B cell (primary cell): ENCODE data around the gene ZBTB40. TPM values are rescaled to one million over a fixed set of nuclear protein-coding genes. Genes with fewer than 3 reads are reported as not detected.

ENCODE experiments used
- ATAC-seq: fragments of 200-7000 bp; cut with Tn5 transposase; one replicate; pipeline ENCODE4 v1.10.0; 2021; ENCODE audit warnings: low read depth, mild to moderate bottlenecking, moderate number of reproducible peaks, moderate library complexity
- CTCF ChIA-PET: fragments of 350-600 bp; sonication (Branson Sonifier 250); formaldehyde crosslinking; loops from one replicate; lab custom pipeline; 2021; ENCODE audit warnings: antibody characterized with exemption, inconsistent platforms; lab: Charles Lee
- POLR2A ChIA-PET: fragments of 350-600 bp; sonication (Branson Sonifier 250); formaldehyde crosslinking; loops from one replicate; lab custom pipeline; 2021; ENCODE audit warnings: antibody characterized with exemption; lab: Charles Lee
- DNase-seq: peaks from one replicate; pipeline ENCODE4 v3.0.0; 2013
- H2AFZ ChIP-seq: 2 replicates; pipeline ENCODE4 v1.6.1; 2012; ENCODE audit warnings: mild to moderate bottlenecking, low read depth, low read length; ENCODE audit not compliant: insufficient read depth, poor library complexity, severe bottlenecking
- H3K27ac ChIP-seq, 2 donors: 1 replicate in 1 of 2; 2 replicates in 1 of 2; pipeline ENCODE4 v1.5.1; 2012 to 2013; ENCODE audit warnings: low read length in 2 of 2, mild to moderate bottlenecking in 2 of 2, moderate library complexity in 1 of 2
- H3K27me3 ChIP-seq, 4 experiments: fragments of 200-600 bp in 1 of 4; sonication (generic) in 1 of 4; replicated peaks in 1 of 4; 1 replicate in 2 of 4; 2 replicates in 2 of 4; pipeline versions ENCODE4 v1.6.1 to v1.7.0; 2013 to 2016; ENCODE audit warnings: low read length in 3 of 4, mild to moderate bottlenecking in 2 of 4, mixed read lengths in 1 of 4, moderate library complexity in 1 of 4; ENCODE audit not compliant: insufficient read depth in 4 of 4, control insufficient read depth in 3 of 4; ENCODE audit errors: control extremely low read depth in 1 of 4
- H3K36me3 ChIP-seq, 2 experiments: replicated peaks in 1 of 2; 1 replicate in 1 of 2; 2 replicates in 1 of 2; pipeline versions ENCODE4 v1.6.1 to v1.7.1; 2013; ENCODE audit warnings: low read length in 1 of 2; ENCODE audit not compliant: insufficient read depth in 2 of 2, control insufficient read depth in 1 of 2; ENCODE audit errors: control extremely low read depth in 1 of 2, extremely low read depth in 1 of 2
- H3K4me1 ChIP-seq, 2 donors: fragments of 200-600 bp in 1 of 2; sonication (generic) in 1 of 2; 1 replicate in 1 of 2; 2 replicates in 1 of 2; pipeline versions ENCODE4 v1.5.1 to v1.6.1; 2013 to 2017; ENCODE audit warnings: low read length in 2 of 2; ENCODE audit not compliant: control insufficient read depth in 2 of 2, insufficient read depth in 2 of 2
- H3K4me2 ChIP-seq: replicated peaks from 2 replicates; pipeline ENCODE3; 2012; ENCODE audit warnings: mild to moderate bottlenecking, low read depth, low read length; ENCODE audit not compliant: poor library complexity, severe bottlenecking
- H3K4me3 ChIP-seq, 5 experiments: fragments of 200-600 bp in 1 of 5; sonication (generic) in 1 of 5; 1 replicate in 3 of 5; 2 replicates in 2 of 5; pipeline versions ENCODE4 v1.5.1 to v1.7.0; 2011 to 2016; ENCODE audit warnings: low read length in 4 of 5, mild to moderate bottlenecking in 4 of 5, low read depth in 2 of 5, control low read depth in 1 of 5, moderate library complexity in 1 of 5; ENCODE audit not compliant: insufficient read depth in 1 of 5; ENCODE audit errors: control extremely low read depth in 1 of 5, extremely low read depth in 1 of 5
- H3K79me2 ChIP-seq: fragments of 200-600 bp; sonication (generic); one replicate; pipeline ENCODE4 v1.6.0; 2016; ENCODE audit warnings: low read length; ENCODE audit not compliant: control insufficient read depth, insufficient read depth
- H3K9ac ChIP-seq: fragments of 200-600 bp; sonication (generic); 2 replicates; pipeline ENCODE4 v1.6.1; 2017; ENCODE audit warnings: mild to moderate bottlenecking, low read length, moderate library complexity
- H3K9me3 ChIP-seq, 3 donors: one replicate each; pipeline versions ENCODE4 v1.6.1 to v1.7.1; 2013; ENCODE audit warnings: low read length in 2 of 3; ENCODE audit not compliant: control insufficient read depth in 2 of 3, insufficient read depth in 1 of 3; ENCODE audit errors: control extremely low read depth in 1 of 3
- H4K20me1 ChIP-seq: 2 replicates; pipeline ENCODE4 v1.6.0; 2012; ENCODE audit warnings: mild to moderate bottlenecking, low read length; ENCODE audit not compliant: insufficient read depth, control insufficient read depth, poor library complexity, severe bottlenecking
- H3K27ac Mint-ChIP-seq: one replicate; pipeline ENCODE4 v1.8.0; 2021; ENCODE audit warnings: mixed read lengths
- H3K27me3 Mint-ChIP-seq: one replicate; pipeline ENCODE4 v1.8.0; 2021; ENCODE audit warnings: mixed read lengths
- H3K4me1 Mint-ChIP-seq: one replicate; pipeline ENCODE4 v1.8.0; 2021; ENCODE audit warnings: mixed read lengths
- H3K4me3 Mint-ChIP-seq: one replicate; pipeline ENCODE4 v1.8.0; 2021; ENCODE audit warnings: mixed read lengths
- H3K9me3 Mint-ChIP-seq: one replicate; pipeline ENCODE4 v1.8.0; 2022; ENCODE audit warnings: mixed read lengths; ENCODE audit not compliant: insufficient read depth
- EZH2 ChIP-seq: IDR thresholded peaks from 2 replicates; pipeline ENCODE4 v1.6.1; 2012; ENCODE audit warnings: borderline replicate concordance, low read depth, mild to moderate bottlenecking, moderate library complexity, low read length; ENCODE audit not compliant: insufficient read depth, poor library complexity, severe bottlenecking
- WGBS: methylation state at CpG from one replicate; pipeline ENCODE4 v1.1.5; 2013; ENCODE audit warnings: missing lambda C conversion rate; ENCODE audit not compliant: insufficient coverage; 5-methylcytosine and 5-hydroxymethylcytosine counted together
- intact Hi-C: fragments of 100-400 bp; cut with micrococcal nuclease; formaldehyde crosslinking; loops from one replicate; pipeline ENCODE4 v1.10.0; 2022
- polyA plus RNA-seq: library from polyadenylated mRNA; depleted of rRNA; stranded (reverse); fragments of >200 nt; gene quantifications from 2 replicates; pipeline ENCODE4 v1.2.3, GENCODE V29; 2012
- total RNA-seq, 2 donors: library from RNA; stranded (reverse); fragments of 120-200 nt in 1 of 2; gene quantifications; 1 replicate in 1 of 2; 2 replicates in 1 of 2; pipeline versions ENCODE4 v1.2.3 to v1.2.4, GENCODE V29; 2013 to 2022
- TF ChIP-seq, protein P1 (sequence below): fragments of 200-600 bp; IDR thresholded peaks from one replicate; pipeline ENCODE4 v1.8.0; 2022; ENCODE audit warnings: antibody characterized with exemption, mild to moderate bottlenecking

Gene ZBTB40
- total and polyA plus RNA-seq, 2 donors (not counting 1 experiment from before 2014, with no cell fraction given), result 30.9 to 51.9 TPM

DNA sequence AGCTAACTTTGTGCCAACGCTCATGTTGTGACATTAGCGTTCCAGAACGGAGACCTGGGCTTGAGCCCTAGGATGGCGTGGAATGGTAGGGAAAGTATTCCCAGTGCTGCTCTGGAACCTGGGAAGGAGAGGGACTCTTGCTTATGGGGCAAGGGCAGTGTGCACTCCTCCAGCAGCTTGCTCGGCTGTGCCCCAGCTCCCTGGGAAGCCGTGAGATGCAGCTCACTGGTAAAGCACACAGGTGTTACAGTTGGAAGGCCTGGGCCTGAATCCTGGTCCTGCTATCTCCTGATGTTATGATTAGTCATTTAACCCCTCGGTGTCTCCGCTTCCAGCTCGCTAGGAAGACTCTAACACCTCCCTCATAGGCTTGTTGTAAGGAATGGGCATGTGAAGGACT, 69.2 kb downstream of the ZBTB40 start:
- Histone ChIP-seq H3K27me3 (no peaks in the 10 kb centered on the region), H2AFZ (no peak overlapping the region), H3K4me2 (no peak overlapping the region), H3K9me3 (no peaks in the 10 kb centered on the region), H4K20me1 (no peaks in the 10 kb centered on the region), H3K9ac (no peak overlapping the region), H3K4me1 (no peaks in the 10 kb centered on the region), H3K79me2 (no peaks in the 10 kb centered on the region), H3K4me3 (no peak overlapping the region), H3K27ac (no peak overlapping the region), H3K36me3 (peaks cover 12 to 82% of the 10 kb centered on the region in 2 experiments)
- intact Hi-C loops, result no loop called here
- no peaks in the 10 kb centered on the region for H3K27me3 Mint-ChIP-seq
- H3K27ac Mint-ChIP-seq, result no peak overlapping the region
- no peak for ATAC-seq
- 100% methylated on average over 6 of the region's 9 CpGs for WGBS
- TF ChIP-seq EZH2, result no peak
- TF ChIP-seq, protein P1, sequence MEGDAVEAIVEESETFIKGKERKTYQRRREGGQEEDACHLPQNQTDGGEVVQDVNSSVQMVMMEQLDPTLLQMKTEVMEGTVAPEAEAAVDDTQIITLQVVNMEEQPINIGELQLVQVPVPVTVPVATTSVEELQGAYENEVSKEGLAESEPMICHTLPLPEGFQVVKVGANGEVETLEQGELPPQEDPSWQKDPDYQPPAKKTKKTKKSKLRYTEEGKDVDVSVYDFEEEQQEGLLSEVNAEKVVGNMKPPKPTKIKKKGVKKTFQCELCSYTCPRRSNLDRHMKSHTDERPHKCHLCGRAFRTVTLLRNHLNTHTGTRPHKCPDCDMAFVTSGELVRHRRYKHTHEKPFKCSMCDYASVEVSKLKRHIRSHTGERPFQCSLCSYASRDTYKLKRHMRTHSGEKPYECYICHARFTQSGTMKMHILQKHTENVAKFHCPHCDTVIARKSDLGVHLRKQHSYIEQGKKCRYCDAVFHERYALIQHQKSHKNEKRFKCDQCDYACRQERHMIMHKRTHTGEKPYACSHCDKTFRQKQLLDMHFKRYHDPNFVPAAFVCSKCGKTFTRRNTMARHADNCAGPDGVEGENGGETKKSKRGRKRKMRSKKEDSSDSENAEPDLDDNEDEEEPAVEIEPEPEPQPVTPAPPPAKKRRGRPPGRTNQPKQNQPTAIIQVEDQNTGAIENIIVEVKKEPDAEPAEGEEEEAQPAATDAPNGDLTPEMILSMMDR, result no peak
- ChIA-PET CTCF (no interaction called here), POLR2A (no interaction called here)
- no peaks in the 10 kb centered on the region for H3K4me1 Mint-ChIP-seq
- no peak for DNase-seq
- no peaks in the 10 kb centered on the region for H3K9me3 Mint-ChIP-seq
- no peak overlapping the region for H3K4me3 Mint-ChIP-seq

- Histone ChIP-seq H3K9me3 (no peaks in the 10 kb centered on the region), H2AFZ (no peak overlapping the region), H3K4me3 (no peak overlapping the region), H3K36me3 (peaks cover 12 to 77% of the 10 kb centered on the region in 2 experiments), H3K27ac (no peak overlapping the region), H3K9ac (no peak overlapping the region), H3K79me2 (no peaks in the 10 kb centered on the region), H3K4me1 (no peaks in the 10 kb centered on the region), H4K20me1 (no peaks in the 10 kb centered on the region), H3K27me3 (no peaks in the 10 kb centered on the region), H3K4me2 (no peak overlapping the region)
- DNase-seq (no peak), ATAC-seq (no peak)
- ChIA-PET POLR2A (no interaction called here), CTCF (interaction anchor here (1.1 kb wide), 1 partner anchor 10 kb away, joined by 3 read pairs; no protein-coding TSS in a partner anchor)
- WGBS, result 96% methylated on average over 4 of the region's 4 CpGs
- Mint-ChIP-seq H3K4me3 (no peak overlapping the region), H3K27me3 (no peaks in the 10 kb centered on the region), H3K27ac (no peak overlapping the region), H3K9me3 (no peaks in the 10 kb centered on the region), H3K4me1 (no peaks in the 10 kb centered on the region)
- TF ChIP-seq, protein P1, result no peak
- no peak for TF ChIP-seq EZH2
- intact Hi-C loops, result no loop called here
Observed at GRCh38 chr1:22521692-22522091, 70.0 kb downstream of the ZBTB40 start.
